Sigmoid colon (tissue), 7 donors: ENCODE results near the gene COL1A2. TPM values are rescaled to one million over a fixed set of nuclear protein-coding genes. Genes with fewer than 3 reads are reported as not detected.

Experiments used
- DNase-seq: peaks from one replicate; pipeline ENCODE4 v3.0.0-alpha.2; 2019
- H3K27ac ChIP-seq, 4 donors: fragments of 200-600 bp; sonication (generic); one replicate each; pipeline ENCODE4 v1.5.1; 2016 to 2019; ENCODE audit warnings: mild to moderate bottlenecking in 1 of 4
- H3K27me3 ChIP-seq, 3 donors: fragments of 200-600 bp; sonication (generic); one replicate each; pipeline ENCODE4 v1.5.1; 2019; ENCODE audit warnings: mild to moderate bottlenecking in 1 of 3
- H3K36me3 ChIP-seq, 4 donors: fragments of 200-600 bp; sonication (generic); one replicate each; pipeline ENCODE4 v1.5.1; 2016 to 2019
- H3K4me1 ChIP-seq, 4 donors: fragments of 200-600 bp; sonication (generic); one replicate each; pipeline ENCODE4 v1.5.1; 2017 to 2019
- H3K4me3 ChIP-seq, 4 donors: fragments of 200-600 bp; sonication (generic); one replicate each; pipeline ENCODE4 v1.5.1; 2017 to 2019; ENCODE audit warnings: mild to moderate bottlenecking in 2 of 4, moderate library complexity in 1 of 4
- H3K9me3 ChIP-seq, 4 donors: fragments of 200-600 bp in 3 of 4; sonication (generic) in 3 of 4; one replicate each; pipeline versions ENCODE4 v1.5.1 to v1.6.1; 2013 to 2019
- EP300 ChIP-seq, 4 donors: sonication (generic); formaldehyde crosslinking; IDR thresholded peaks; one replicate each; pipeline ENCODE4 v1.6.1; 2017; ENCODE audit warnings: antibody characterized with exemption in 4 of 4
- POLR2A ChIP-seq, 2 donors: fragments of 450-650 bp; IDR thresholded peaks; one replicate each; pipeline ENCODE4 v1.6.1; 2016; ENCODE audit warnings: antibody characterized with exemption in 2 of 2, mild to moderate bottlenecking in 2 of 2, moderate library complexity in 2 of 2
- POLR2AphosphoS5 ChIP-seq, 4 donors: sonication (generic); formaldehyde crosslinking; IDR thresholded peaks; one replicate each; pipeline ENCODE4 v1.6.1; 2017; ENCODE audit warnings: antibody characterized with exemption in 4 of 4
- WGBS, 2 donors: extraction: QIAGEN DNeasy Blood & Tissue Kit; methylation state at CpG; one replicate each; pipeline ENCODE4 v1.1.7; 2013; 5-methylcytosine and 5-hydroxymethylcytosine counted together
- intact Hi-C: fragments of 100-400 bp; cut with DNase I; formaldehyde crosslinking; loops from one replicate; pipeline ENCODE4 v1.15.1; 2023
- polyA plus RNA-seq, 3 donors: library from polyadenylated mRNA; stranded (reverse); fragments of 200-250 nt; gene quantifications; one replicate each; pipeline ENCODE4 v1.2.3, GENCODE V29; 2013
- total RNA-seq, 4 donors: library from RNA; depleted of rRNA; stranded (reverse); fragments of >200 nt; gene quantifications; one replicate each; pipeline ENCODE4 v1.1.0, GENCODE V29; 2016
- TF ChIP-seq, protein P1 (sequence below), 4 experiments: fragments of 450-650 bp in 3 of 4; fragments of 200-600 bp in 1 of 4; IDR thresholded peaks; one replicate each; pipeline ENCODE4 v1.5.1; 2016 to 2019; ENCODE audit warnings: antibody characterized with exemption in 4 of 4, mild to moderate bottlenecking in 3 of 4, moderate library complexity in 2 of 4
- donor health status: healthy with polysubstance abuse.
- donor health status: Bipolar disorder and iron deficiency.
- donor health status: healthy.

The COL1A2 gene
- total and polyA plus RNA-seq, 7 donors: 12.3 to 1,047 (median 104) TPM

DNA sequence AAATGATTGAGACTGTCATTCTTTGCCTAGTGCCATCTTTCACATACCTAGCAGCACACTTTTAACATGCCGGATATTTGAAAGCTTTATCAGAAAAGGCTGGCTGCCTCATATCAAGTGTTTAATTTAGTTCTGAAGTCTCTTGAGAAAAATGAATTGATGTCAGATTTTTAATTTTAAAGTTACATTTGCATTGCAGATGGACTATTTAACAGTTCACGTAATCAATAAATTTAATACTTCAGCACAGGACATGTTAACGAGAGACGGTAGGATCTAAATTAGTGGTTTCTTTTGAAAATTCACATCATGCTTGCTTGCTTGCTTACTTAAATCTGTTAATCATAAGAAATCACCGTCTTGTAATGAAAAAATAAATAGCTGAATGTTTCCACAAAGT lies 51.6 kb downstream of the COL1A2 start:
- H3K4me3 ChIP-seq: no peak overlapping the region
- TF ChIP-seq POLR2A (IDR thresholded peaks at IDR 0.05): no peak
- TF ChIP-seq EP300 (IDR thresholded peaks at IDR 0.05): no peak
- TF ChIP-seq, protein P1, sequence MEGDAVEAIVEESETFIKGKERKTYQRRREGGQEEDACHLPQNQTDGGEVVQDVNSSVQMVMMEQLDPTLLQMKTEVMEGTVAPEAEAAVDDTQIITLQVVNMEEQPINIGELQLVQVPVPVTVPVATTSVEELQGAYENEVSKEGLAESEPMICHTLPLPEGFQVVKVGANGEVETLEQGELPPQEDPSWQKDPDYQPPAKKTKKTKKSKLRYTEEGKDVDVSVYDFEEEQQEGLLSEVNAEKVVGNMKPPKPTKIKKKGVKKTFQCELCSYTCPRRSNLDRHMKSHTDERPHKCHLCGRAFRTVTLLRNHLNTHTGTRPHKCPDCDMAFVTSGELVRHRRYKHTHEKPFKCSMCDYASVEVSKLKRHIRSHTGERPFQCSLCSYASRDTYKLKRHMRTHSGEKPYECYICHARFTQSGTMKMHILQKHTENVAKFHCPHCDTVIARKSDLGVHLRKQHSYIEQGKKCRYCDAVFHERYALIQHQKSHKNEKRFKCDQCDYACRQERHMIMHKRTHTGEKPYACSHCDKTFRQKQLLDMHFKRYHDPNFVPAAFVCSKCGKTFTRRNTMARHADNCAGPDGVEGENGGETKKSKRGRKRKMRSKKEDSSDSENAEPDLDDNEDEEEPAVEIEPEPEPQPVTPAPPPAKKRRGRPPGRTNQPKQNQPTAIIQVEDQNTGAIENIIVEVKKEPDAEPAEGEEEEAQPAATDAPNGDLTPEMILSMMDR (IDR thresholded peaks at IDR 0.05): no peak
- peaks cover 0 to 22% (median 5%) of the 10 kb centered on the region in 4 donors for H3K4me1 ChIP-seq
- intact Hi-C loops: no loop called here
- WGBS, 2 donors: 94 to 95% methylated on average over 5 of the region's 5 CpGs
- H3K27me3 ChIP-seq: no peaks in the 10 kb centered on the region
- H3K27ac ChIP-seq: no peak overlapping the region
- no peak for DNase-seq
- no peaks in the 10 kb centered on the region for H3K36me3 ChIP-seq
- H3K9me3 ChIP-seq: no peaks in the 10 kb centered on the region

DNA sequence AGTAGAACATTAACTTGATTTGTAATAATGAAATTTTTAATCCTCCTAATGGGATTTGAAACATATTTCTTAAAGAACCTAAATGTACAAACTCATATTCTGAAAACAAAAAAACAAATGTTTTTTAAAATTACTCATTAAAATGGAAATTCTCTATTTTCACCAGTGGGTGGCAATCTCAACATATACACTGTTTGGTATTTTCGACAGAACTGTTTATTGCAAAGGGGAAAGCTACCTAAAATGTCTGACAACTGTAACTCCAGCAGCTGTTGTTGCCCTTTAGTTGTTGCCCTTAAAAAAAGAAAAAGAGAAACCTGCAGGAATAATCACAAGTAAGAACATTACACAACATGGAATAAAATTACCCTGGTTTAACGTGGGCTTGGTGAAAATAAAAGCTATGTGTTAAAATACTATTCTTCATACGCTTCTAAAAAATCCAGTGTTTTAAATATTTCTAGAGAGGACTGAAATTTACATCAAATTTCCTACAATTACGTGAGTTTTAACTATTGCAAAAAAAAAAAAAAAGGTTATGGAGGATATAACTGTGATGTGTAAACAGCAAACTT lies 54.5 kb downstream of the COL1A2 start:
- intact Hi-C loops: loop anchor here (2.0 kb wide), 3 partner anchors 752 to 1028 kb away; no protein-coding TSS in a partner anchor
- Histone ChIP-seq H3K27ac (no peak overlapping the region), H3K4me3 (no peak overlapping the region), H3K36me3 (no peaks in the 10 kb centered on the region), H3K9me3 (no peaks in the 10 kb centered on the region), H3K4me1 (peaks cover 0 to 39% (median 20%) of the 10 kb centered on the region in 4 donors), H3K27me3 (no peaks in the 10 kb centered on the region)
- WGBS, 2 donors: 30 to 50% methylated on average over 4 of the region's 4 CpGs
- TF ChIP-seq, protein P1 (IDR thresholded peaks at IDR 0.05): peak in 3 of 4 experiments; percentile 46 to 67 (median 66)
- no peak for TF ChIP-seq POLR2A (IDR thresholded peaks at IDR 0.05)
- DNase-seq: no peak

DNA sequence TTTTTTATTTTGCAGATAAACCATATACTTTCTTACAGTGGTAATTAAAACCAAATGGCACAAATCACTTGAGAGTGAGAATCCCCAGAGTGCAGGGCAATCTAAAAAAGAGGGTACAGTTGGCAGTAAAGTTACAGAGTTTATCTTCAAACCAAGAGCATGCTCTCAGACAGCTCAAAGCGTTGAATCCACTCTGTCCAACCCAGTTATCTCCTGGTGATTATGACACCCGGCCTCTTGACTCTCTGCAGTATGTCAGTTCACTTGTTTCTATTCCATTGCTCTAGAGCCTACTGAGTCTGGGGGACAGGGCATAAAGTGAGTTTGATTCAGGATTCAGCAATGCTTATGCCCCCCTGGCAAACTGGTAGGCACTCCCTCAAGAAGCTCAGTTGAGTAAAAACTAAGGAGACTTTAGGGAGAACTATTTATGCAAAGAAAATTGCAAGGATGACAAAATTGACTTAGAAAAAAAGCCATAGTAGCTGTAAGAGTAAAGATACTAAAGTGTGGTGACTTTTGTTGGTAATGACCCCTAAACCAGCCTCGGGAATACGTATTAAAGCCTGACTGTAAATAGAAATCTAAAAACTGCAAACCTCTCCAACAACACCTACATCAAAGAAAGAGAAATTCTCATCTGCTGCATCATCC lies 55.5 kb downstream of the COL1A2 start:
- 91 to 95% methylated on average over 4 of the region's 4 CpGs for WGBS, 2 donors
- intact Hi-C loops: loop anchor here (5.0 kb wide), 1 partner anchor 57 kb away; the partner anchor contains the start of gene CASD1
- Histone ChIP-seq H3K27ac (no peak overlapping the region), H3K4me3 (no peak overlapping the region), H3K36me3 (no peaks in the 10 kb centered on the region), H3K27me3 (no peaks in the 10 kb centered on the region), H3K4me1 (peaks cover 0 to 39% (median 20%) of the 10 kb centered on the region in 4 donors), H3K9me3 (no peaks in the 10 kb centered on the region)
- no peak for DNase-seq
- no peak for TF ChIP-seq POLR2A (IDR thresholded peaks at IDR 0.05)
- TF ChIP-seq, protein P1 (IDR thresholded peaks at IDR 0.05): no peak
- no peak for TF ChIP-seq EP300 (IDR thresholded peaks at IDR 0.05)
- TF ChIP-seq POLR2AphosphoS5 (IDR thresholded peaks at IDR 0.05): no peak

DNA sequence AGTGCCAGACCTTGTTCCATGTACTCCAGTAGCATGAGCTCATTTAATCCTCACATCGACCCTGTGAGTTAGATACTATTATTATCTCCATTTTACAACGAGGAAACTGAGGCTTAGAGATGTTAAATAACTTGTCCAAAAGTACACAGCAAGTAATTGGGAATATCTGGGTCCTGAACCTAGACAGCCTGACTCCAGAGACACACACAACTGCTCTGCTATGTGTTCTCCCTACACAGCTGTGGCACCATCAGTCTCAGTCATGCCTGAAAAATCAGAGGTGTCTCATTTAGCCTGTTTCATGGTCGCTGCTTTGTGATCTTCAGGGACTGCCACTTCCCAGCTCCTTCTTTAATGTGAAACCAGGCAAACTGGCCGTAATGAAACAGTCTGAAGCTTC lies 56.5 kb downstream of the COL1A2 start:
- DNase-seq: no peak
- 71 to 78% methylated on average over 4 of the region's 4 CpGs for WGBS, 2 donors
- H3K27ac ChIP-seq: no peak overlapping the region
- H3K9me3 ChIP-seq: no peaks in the 10 kb centered on the region
- intact Hi-C loops: loop anchor here (5.0 kb wide), 1 partner anchor 56 kb away; the partner anchor contains the start of gene CASD1
- peaks cover 0 to 39% (median 20%) of the 10 kb centered on the region in 4 donors for H3K4me1 ChIP-seq
- no peaks in the 10 kb centered on the region for H3K27me3 ChIP-seq
- no peak overlapping the region for H3K4me3 ChIP-seq
- H3K36me3 ChIP-seq: no peaks in the 10 kb centered on the region
- no peak for TF ChIP-seq POLR2AphosphoS5 (IDR thresholded peaks at IDR 0.05)
- TF ChIP-seq, protein P1 (IDR thresholded peaks at IDR 0.05): no peak
- TF ChIP-seq POLR2A (IDR thresholded peaks at IDR 0.05): no peak
- TF ChIP-seq EP300 (IDR thresholded peaks at IDR 0.05): no peak
